ENCODE data around the gene HMGB1.

HMGB1 gene

GRCh38 chr13:30465593-30466357 lies at the start of gene HMGB1:
Gene HMGB1, minus strand, starts transcription at chr13:30465936. Its CDS starts 2,256 bp downstream, at chr13:30463680.
- no peak for TF ChIP-seq CTCF (IDR thresholded peaks at IDR 0.05; ENCODE audit: borderline replicate concordance, extremely low read depth, low read length, poor library complexity, severe bottlenecking)
- TF ChIP-seq EZH2 (IDR thresholded peaks at IDR 0.05; ENCODE audit: borderline replicate concordance, low read depth, low read length, severe bottlenecking) = no peak
- peaks cover 56% of the 10 kb centered on the region for H3K79me2 ChIP-seq (ENCODE audit: insufficient read depth, low read length)
- H2AFZ ChIP-seq (ENCODE audit: low read depth, low read length) = peak within 1 kb of the TSS; percentile 62
- peaks cover 24% of the 10 kb centered on the region for H4K20me1 ChIP-seq (ENCODE audit: insufficient read depth, low read length)
- H3K4me3 ChIP-seq (ENCODE audit: low read depth in 1 of 2, low read length in 2 of 2) = peak within 1 kb of the TSS; percentile 46 to 69; a peak in 3 of 4 replicates
- H3K9me3 ChIP-seq (ENCODE audit: insufficient read depth, low read length, severe bottlenecking) = no peaks in the 10 kb centered on the region
- H3K27ac ChIP-seq (ENCODE audit: low read length) = peak within 1 kb of the TSS; percentile 97
- H3K36me3 ChIP-seq (ENCODE audit: insufficient read depth, low read length) = peaks cover 33% of the 10 kb centered on the region
- peak; percentile 99 for DNase-seq
- ATAC-seq (ENCODE audit: insufficient read depth, low read depth) = peak; percentile 89
- peak within 1 kb of the TSS; percentile 88 for H3K9ac ChIP-seq (ENCODE audit: low read depth, low read length)
- H3K4me1 ChIP-seq (ENCODE audit: insufficient read depth, low read length) = peaks cover 42% of the 10 kb centered on the region
- H3K4me2 ChIP-seq (ENCODE audit: insufficient read depth, low read length) = peak within 1 kb of the TSS; percentile 81
- no peaks in the 10 kb centered on the region for H3K27me3 ChIP-seq (ENCODE audit: insufficient read depth, low read length, poor library complexity)

GRCh38 chr13:30510811-30511371 lies 45.2 kb upstream of the HMGB1 start:
- Histone ChIP-seq H3K27ac (ENCODE audit: low read length) (no peak overlapping the region), H4K20me1 (ENCODE audit: insufficient read depth, low read length) (no peaks in the 10 kb centered on the region), H3K27me3 (ENCODE audit: insufficient read depth, low read length, poor library complexity) (no peaks in the 10 kb centered on the region), H3K36me3 (ENCODE audit: insufficient read depth, low read length) (no peaks in the 10 kb centered on the region), H2AFZ (ENCODE audit: low read depth, low read length) (no peak overlapping the region), H3K4me2 (ENCODE audit: insufficient read depth, low read length) (no peak overlapping the region), H3K79me2 (ENCODE audit: insufficient read depth, low read length) (no peaks in the 10 kb centered on the region), H3K4me1 (ENCODE audit: insufficient read depth, low read length) (peaks cover 7% of the 10 kb centered on the region; the same call in 1 of the 2 replicates), H3K9me3 (ENCODE audit: insufficient read depth, low read length, severe bottlenecking) (no peaks in the 10 kb centered on the region), H3K4me3 (ENCODE audit: low read depth in 1 of 2, low read length in 2 of 2) (no peak overlapping the region), H3K9ac (ENCODE audit: low read depth, low read length) (no peak overlapping the region)
- no peak for TF ChIP-seq EZH2 (IDR thresholded peaks at IDR 0.05; ENCODE audit: borderline replicate concordance, low read depth, low read length, severe bottlenecking)
- TF ChIP-seq CTCF (IDR thresholded peaks at IDR 0.05; ENCODE audit: borderline replicate concordance, extremely low read depth, low read length, poor library complexity, severe bottlenecking) = no peak
- DNase-seq (no peak), ATAC-seq (ENCODE audit: insufficient read depth, low read depth) (no peak)

- Histone ChIP-seq H4K20me1 (ENCODE audit: insufficient read depth, low read length) (no peaks in the 10 kb centered on the region), H3K4me1 (ENCODE audit: insufficient read depth, low read length) (peaks cover 7% of the 10 kb centered on the region; the same call in 1 of the 2 replicates), H3K36me3 (ENCODE audit: insufficient read depth, low read length) (no peaks in the 10 kb centered on the region), H3K9ac (ENCODE audit: low read depth, low read length) (no peak overlapping the region), H3K79me2 (ENCODE audit: insufficient read depth, low read length) (no peaks in the 10 kb centered on the region), H3K27ac (ENCODE audit: low read length) (no peak overlapping the region), H3K4me2 (ENCODE audit: insufficient read depth, low read length) (no peak overlapping the region), H2AFZ (ENCODE audit: low read depth, low read length) (no peak overlapping the region), H3K9me3 (ENCODE audit: insufficient read depth, low read length, severe bottlenecking) (no peaks in the 10 kb centered on the region), H3K27me3 (ENCODE audit: insufficient read depth, low read length, poor library complexity) (no peaks in the 10 kb centered on the region), H3K4me3 (ENCODE audit: low read depth in 1 of 2, low read length in 2 of 2) (no peak overlapping the region)
- DNase-seq = no peak
- ATAC-seq (ENCODE audit: insufficient read depth, low read depth) = no peak
- TF ChIP-seq EZH2 (IDR thresholded peaks at IDR 0.05; ENCODE audit: borderline replicate concordance, low read depth, low read length, severe bottlenecking) = no peak
Measured at GRCh38 chr13:30510091-30510490, 44.4 kb upstream of the HMGB1 start.
